Skin epidermis (tissue), 12 donors: ENCODE measurements around the gene PLXNA2.

ENCODE experiments used
- H3K27ac ChIP-seq, 21 experiments: fragments of 200-600 bp; sonication (generic) in 11 of 21; one replicate each; pipeline ENCODE4 v1.5.0; 2020; ENCODE audit warnings: mild to moderate bottlenecking in 3 of 21, inconsistent platforms in 2 of 21, moderate library complexity in 2 of 21
- H3K4me3 ChIP-seq, 7 experiments: fragments of 200-600 bp; sonication (generic) in 2 of 7; one replicate each; pipeline ENCODE4 v1.5.0; 2020; ENCODE audit warnings: inconsistent platforms in 2 of 7, mild to moderate bottlenecking in 2 of 7, moderate library complexity in 1 of 7

Gene PLXNA2

GRCh38 chr1:208157769-208158168 is 86.4 kb downstream of the PLXNA2 start:
- Histone ChIP-seq H3K27ac (no peak overlapping the region), H3K4me3 (no peak overlapping the region)

- no peak overlapping the region for H3K27ac ChIP-seq
- H3K4me3 ChIP-seq, result no peak overlapping the region
Observed at GRCh38 chr1:208156741-208157140, 87.4 kb downstream of the PLXNA2 start.

GRCh38 chr1:208156310-208156709 is 87.9 kb downstream of the PLXNA2 start:
- H3K27ac ChIP-seq, result no peak overlapping the region

GRCh38 chr1:208154679-208155642 is 89.2 kb downstream of the PLXNA2 start:
- H3K27ac ChIP-seq, result no peak overlapping the region

More at GRCh38 chr1:208156310-208156709, 87.9 kb downstream of the PLXNA2 start:
- no peak overlapping the region for H3K4me3 ChIP-seq

GRCh38 chr1:208154040-208154439 is 90.1 kb downstream of the PLXNA2 start:
- no peak overlapping the region for H3K4me3 ChIP-seq
- H3K27ac ChIP-seq, result no peak overlapping the region

More at GRCh38 chr1:208154679-208155642, 89.2 kb downstream of the PLXNA2 start:
- H3K4me3 ChIP-seq, result no peak overlapping the region

- no peak overlapping the region for H3K4me3 ChIP-seq
- H3K27ac ChIP-seq, result no peak overlapping the region
Observed at GRCh38 chr1:208153386-208153785, 90.8 kb downstream of the PLXNA2 start.

- H3K27ac ChIP-seq, result no peak overlapping the region
- no peak overlapping the region for H3K4me3 ChIP-seq
Observed at GRCh38 chr1:208151728-208152598, 92.2 kb downstream of the PLXNA2 start.

GRCh38 chr1:208150833-208151458 is 93.2 kb downstream of the PLXNA2 start:
- no peak overlapping the region for H3K27ac ChIP-seq

GRCh38 chr1:208149776-208150514 is 94.2 kb downstream of the PLXNA2 start:
- H3K4me3 ChIP-seq, result no peak overlapping the region
- H3K27ac ChIP-seq, result no peak overlapping the region

More at GRCh38 chr1:208150833-208151458, 93.2 kb downstream of the PLXNA2 start:
- H3K4me3 ChIP-seq, result no peak overlapping the region

- Histone ChIP-seq H3K27ac (no peak overlapping the region), H3K4me3 (no peak overlapping the region)
Observed at GRCh38 chr1:208149213-208149612, 95.0 kb downstream of the PLXNA2 start.

GRCh38 chr1:208148380-208148779 is 95.8 kb downstream of the PLXNA2 start:
- Histone ChIP-seq H3K4me3 (no peak overlapping the region), H3K27ac (no peak overlapping the region)

GRCh38 chr1:208146650-208147049 is 97.5 kb downstream of the PLXNA2 start:
- Histone ChIP-seq H3K4me3 (no peak overlapping the region), H3K27ac (no peak overlapping the region)

GRCh38 chr1:208145167-208145566 is 99.0 kb downstream of the PLXNA2 start:
- Histone ChIP-seq H3K4me3 (no peak overlapping the region), H3K27ac (no peak overlapping the region)

- no peak overlapping the region for H3K27ac ChIP-seq
- H3K4me3 ChIP-seq, result no peak overlapping the region
Observed at GRCh38 chr1:208142590-208143382, 101.4 kb downstream of the PLXNA2 start.

- H3K27ac ChIP-seq, result no peak overlapping the region
Observed at GRCh38 chr1:208141610-208142192, 102.5 kb downstream of the PLXNA2 start.

GRCh38 chr1:208139434-208140045 is 104.6 kb downstream of the PLXNA2 start:
- no peak overlapping the region for H3K4me3 ChIP-seq
- H3K27ac ChIP-seq, result no peak overlapping the region

More at GRCh38 chr1:208141610-208142192, 102.5 kb downstream of the PLXNA2 start:
- H3K4me3 ChIP-seq, result no peak overlapping the region

- Histone ChIP-seq H3K4me3 (no peak overlapping the region), H3K27ac (no peak overlapping the region)
Observed at GRCh38 chr1:208137193-208137592, 107.0 kb downstream of the PLXNA2 start.
